RWPE2 (cell line): Measurements from ENCODE around the gene DLG2.

Source experiments
- ATAC-seq: fragments of 200-7000 bp; cut with Tn5 transposase; 3 replicates; pipeline ENCODE4 v1.9.1; 2021; ENCODE audit warnings: low read depth
- DNase-seq: peaks from one replicate; pipeline ENCODE4 v3.0.0-alpha.2; 2020; ENCODE audit warnings: low spot score
- H3K27ac ChIP-seq: fragments of 450-650 bp; 2 replicates; pipeline ENCODE4 v1.5.1; 2017; ENCODE audit warnings: mild to moderate bottlenecking; ENCODE audit not compliant: poor library complexity, severe bottlenecking
- H3K27me3 ChIP-seq: fragments of 250-450 bp; sonication (Bioruptor Pico); 2 replicates; pipeline ENCODE4 v1.5.1; 2021; ENCODE audit warnings: mild to moderate bottlenecking, moderate library complexity; ENCODE audit not compliant: insufficient read depth, poor library complexity, severe bottlenecking
- H3K36me3 ChIP-seq: fragments of 250-450 bp; sonication (Bioruptor Pico); 2 replicates; pipeline ENCODE4 v1.5.1; 2020; ENCODE audit warnings: low read depth, mild to moderate bottlenecking, moderate library complexity
- H3K4me1 ChIP-seq: fragments of 250-450 bp; sonication (Bioruptor Pico); 2 replicates; pipeline ENCODE4 v1.5.1; 2021; ENCODE audit warnings: mild to moderate bottlenecking, moderate library complexity; ENCODE audit not compliant: insufficient read depth, poor library complexity, severe bottlenecking
- H3K4me3 ChIP-seq: fragments of 250-450 bp; sonication (Bioruptor Pico); 2 replicates; pipeline ENCODE4 v1.5.1; 2021; ENCODE audit warnings: mild to moderate bottlenecking, moderate library complexity; ENCODE audit not compliant: severe bottlenecking
- H3K9me3 ChIP-seq: fragments of 250-450 bp; sonication (Bioruptor Pico); 2 replicates; pipeline ENCODE4 v1.5.1; 2021; ENCODE audit warnings: mild to moderate bottlenecking, moderate library complexity; ENCODE audit not compliant: severe bottlenecking
- CTCF ChIP-seq: fragments of 450-650 bp; IDR thresholded peaks from one replicate; pipeline ENCODE4 v1.5.1; 2017; ENCODE audit warnings: mild to moderate bottlenecking, moderate library complexity; ENCODE audit not compliant: poor library complexity, severe bottlenecking

Gene DLG2

GRCh38 chr11:85109141-85109540 is 518.0 kb downstream of the DLG2 start:
- no peak for ATAC-seq
- H3K27ac ChIP-seq: no peak overlapping the region
- no peaks in the 10 kb centered on the region for H3K36me3 ChIP-seq
- TF ChIP-seq CTCF: no peak
- H3K4me1 ChIP-seq: no peaks in the 10 kb centered on the region
- H3K4me3 ChIP-seq: no peak overlapping the region
- H3K9me3 ChIP-seq: no peaks in the 10 kb centered on the region
- no peak for DNase-seq
- no peaks in the 10 kb centered on the region for H3K27me3 ChIP-seq

- Histone ChIP-seq H3K4me1 (no peaks in the 10 kb centered on the region), H3K4me3 (no peak overlapping the region), H3K27ac (no peak overlapping the region), H3K9me3 (no peaks in the 10 kb centered on the region), H3K36me3 (no peaks in the 10 kb centered on the region), H3K27me3 (peaks cover 2% of the 10 kb centered on the region)
- no peak for ATAC-seq
- no peak for TF ChIP-seq CTCF
- no peak for DNase-seq
These were observed 521.3 kb downstream of the DLG2 start for GRCh38 chr11:85105868-85106267.

- TF ChIP-seq CTCF: no peak
- ATAC-seq (no peak), DNase-seq (no peak)
- H3K9me3 ChIP-seq: no peaks in the 10 kb centered on the region
- H3K27ac ChIP-seq: no peak overlapping the region
- no peak overlapping the region for H3K4me3 ChIP-seq
- H3K4me1 ChIP-seq: no peaks in the 10 kb centered on the region
- H3K27me3 ChIP-seq: peaks cover 2% of the 10 kb centered on the region
- H3K36me3 ChIP-seq: no peaks in the 10 kb centered on the region
These were observed 527.6 kb downstream of the DLG2 start for GRCh38 chr11:85099522-85099921.

GRCh38 chr11:85098996-85099395 is 528.1 kb downstream of the DLG2 start:
- ATAC-seq (no peak), DNase-seq (no peak)
- Histone ChIP-seq H3K27me3 (peaks cover 2% of the 10 kb centered on the region), H3K36me3 (no peaks in the 10 kb centered on the region), H3K27ac (no peak overlapping the region), H3K4me3 (no peak overlapping the region), H3K4me1 (no peaks in the 10 kb centered on the region), H3K9me3 (no peaks in the 10 kb centered on the region)
- TF ChIP-seq CTCF: no peak

GRCh38 chr11:85096939-85097338 is 530.2 kb downstream of the DLG2 start:
- Histone ChIP-seq H3K36me3 (no peaks in the 10 kb centered on the region), H3K27me3 (peaks cover 2% of the 10 kb centered on the region), H3K9me3 (no peaks in the 10 kb centered on the region), H3K27ac (no peak overlapping the region), H3K4me1 (no peaks in the 10 kb centered on the region), H3K4me3 (no peak overlapping the region)
- ATAC-seq: no peak
- DNase-seq: no peak
- TF ChIP-seq CTCF: no peak
